Measurements from ENCODE around the gene TSNAXIP1.
A peak's percentile ranks its signal among the peaks of the same experiment; 100 is the strongest.

The TSNAXIP1 gene

DNA sequence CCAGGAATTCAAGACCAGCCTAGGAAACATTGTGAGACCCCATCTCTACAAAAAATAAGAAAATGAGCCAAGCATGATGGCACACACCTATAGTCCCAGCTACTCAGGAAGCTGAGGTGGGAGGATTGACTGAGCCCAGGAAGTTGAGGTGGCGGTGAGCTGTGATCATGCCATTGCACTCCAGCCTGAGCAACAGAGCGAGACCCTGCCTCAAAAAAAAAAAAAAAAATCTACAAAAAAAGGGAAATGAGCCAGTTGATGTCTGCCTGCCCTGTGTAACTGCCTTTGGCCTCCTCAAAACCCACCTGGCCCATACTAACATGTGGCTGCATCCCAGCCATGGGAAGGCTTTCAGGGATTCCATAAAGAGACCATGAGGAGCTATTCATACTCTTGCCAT lies 4.8 kb upstream of the TSNAXIP1 start:
- Mint-ChIP-seq H3K27me3 (no peaks in the 10 kb centered on the region), H3K27ac (peak overlapping the region; percentile 59), H3K4me1 (peaks cover 61% of the 10 kb centered on the region), H3K4me3 (peak overlapping the region; percentile 8), H3K9me3 (no peaks in the 10 kb centered on the region), H3K36me3 (ENCODE audit: low read depth) (peaks cover 52% of the 10 kb centered on the region)
- DNase-seq (no peak), ATAC-seq (no peak)

GRCh38 chr16:67803894-67804293 lies 2.8 kb upstream of the TSNAXIP1 start:
- H3K9me3 Mint-ChIP-seq, result no peaks in the 10 kb centered on the region
- peaks cover 64% of the 10 kb centered on the region for H3K4me1 Mint-ChIP-seq
- H3K27me3 Mint-ChIP-seq, result no peaks in the 10 kb centered on the region
- peak overlapping the region; percentile 59 for H3K27ac Mint-ChIP-seq
- DNase-seq (peak; percentile 30), ATAC-seq (no peak)
- peaks cover 47% of the 10 kb centered on the region for H3K36me3 Mint-ChIP-seq (ENCODE audit: low read depth)
- H3K4me3 Mint-ChIP-seq, result peak overlapping the region; percentile 18

- Mint-ChIP-seq H3K9me3 (no peaks in the 10 kb centered on the region), H3K36me3 (ENCODE audit: low read depth) (peaks cover 43% of the 10 kb centered on the region), H3K27ac (peak overlapping the region; percentile 73), H3K4me1 (peaks cover 59% of the 10 kb centered on the region), H3K4me3 (peak overlapping the region; percentile 95), H3K27me3 (no peaks in the 10 kb centered on the region)
- ATAC-seq (no peak), DNase-seq (no peak)
Observed at GRCh38 chr16:67804853-67805542, 1.7 kb upstream of the TSNAXIP1 start.

GRCh38 chr16:67805718-67806427 lies 816 bp upstream of the TSNAXIP1 start:
- peaks cover 38% of the 10 kb centered on the region for H3K36me3 Mint-ChIP-seq (ENCODE audit: low read depth)
- no peak for ATAC-seq
- no peaks in the 10 kb centered on the region for H3K9me3 Mint-ChIP-seq
- H3K4me3 Mint-ChIP-seq, result peak overlapping the region; percentile 95
- DNase-seq, result peak; percentile 13
- peaks cover 51% of the 10 kb centered on the region for H3K4me1 Mint-ChIP-seq
- no peaks in the 10 kb centered on the region for H3K27me3 Mint-ChIP-seq
- H3K27ac Mint-ChIP-seq, result peak overlapping the region; percentile 73

DNA sequence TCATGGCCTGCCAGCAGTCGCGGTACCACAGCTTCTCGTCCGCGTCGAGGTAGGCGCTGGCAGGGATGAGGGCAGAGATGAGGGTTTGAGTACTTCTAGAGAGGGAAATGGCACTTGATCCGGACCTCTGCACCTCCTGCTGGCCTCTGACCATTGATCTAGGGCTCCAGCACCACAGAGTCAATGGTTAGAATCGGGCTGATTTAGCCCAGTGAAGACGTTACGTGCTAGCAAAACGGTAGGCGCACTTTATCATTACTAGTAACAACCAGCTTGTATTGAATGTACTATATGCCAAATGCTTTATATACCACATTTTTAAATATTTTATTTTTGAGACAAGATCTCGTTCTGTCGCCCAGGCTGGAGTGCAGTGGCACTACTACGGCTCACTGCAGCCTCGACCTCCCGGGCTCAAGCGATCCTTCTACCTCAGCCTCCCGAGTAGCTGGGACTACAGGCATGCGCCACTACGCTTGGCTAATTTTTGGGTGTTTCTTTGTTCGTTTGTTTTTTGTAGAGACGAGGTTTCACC lies 526 bp downstream of the TSNAXIP1 start:
- no peaks in the 10 kb centered on the region for H3K27me3 Mint-ChIP-seq
- peak overlapping the region; percentile 95 for H3K4me3 Mint-ChIP-seq

DNA sequence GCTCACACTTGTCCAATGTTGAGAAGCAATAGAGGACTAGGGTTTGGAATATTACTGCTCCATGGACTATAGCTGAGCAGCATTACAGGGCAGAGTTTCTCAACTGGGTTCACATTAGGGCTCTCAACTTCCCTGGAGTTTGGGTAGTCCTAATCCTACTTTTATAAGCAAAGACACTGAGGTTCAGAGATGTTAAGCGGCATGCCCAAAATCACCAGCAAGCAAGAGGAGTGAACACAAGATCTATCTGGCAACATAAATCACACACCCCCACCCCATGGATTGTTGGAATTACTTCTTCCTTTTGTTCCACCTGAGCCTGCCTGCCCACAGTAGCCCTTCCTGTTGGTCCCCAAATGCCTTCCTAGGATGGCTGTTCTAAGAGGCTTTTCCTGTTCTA lies 5.2 kb downstream of the TSNAXIP1 start:
- Mint-ChIP-seq H3K9me3 (no peaks in the 10 kb centered on the region), H3K4me3 (no peak overlapping the region), H3K27me3 (no peaks in the 10 kb centered on the region), H3K36me3 (ENCODE audit: low read depth) (no peaks in the 10 kb centered on the region), H3K27ac (no peak overlapping the region), H3K4me1 (peaks cover 8% of the 10 kb centered on the region)
- DNase-seq (no peak), ATAC-seq (no peak)

More for the DNA sequence above, 526 bp downstream of the TSNAXIP1 start:
- Mint-ChIP-seq H3K27ac (peak overlapping the region; percentile 49), H3K36me3 (ENCODE audit: low read depth) (peaks cover 24% of the 10 kb centered on the region), H3K4me1 (peaks cover 37% of the 10 kb centered on the region), H3K9me3 (no peaks in the 10 kb centered on the region)
- DNase-seq (no peak), ATAC-seq (no peak)

DNA sequence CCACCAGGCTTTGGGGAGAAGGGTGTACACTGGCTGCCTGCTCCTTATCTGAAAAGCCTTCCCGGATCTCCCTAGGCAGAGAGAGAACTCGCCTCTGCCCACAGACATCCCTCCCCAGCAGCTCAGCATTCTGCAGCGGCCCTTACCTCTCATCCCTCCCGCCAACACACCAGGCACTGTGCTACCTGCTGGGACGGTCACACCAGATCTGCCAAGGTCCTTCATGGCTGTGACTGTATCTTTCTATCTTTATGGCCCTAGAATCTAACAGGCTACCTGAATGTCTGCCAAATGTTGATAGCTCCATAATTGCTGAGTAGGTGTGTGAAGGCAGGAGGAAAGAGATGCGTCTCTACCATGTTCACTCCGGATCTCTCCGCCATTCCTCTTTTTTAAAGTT lies 7.9 kb downstream of the TSNAXIP1 start:
- peaks cover 2% of the 10 kb centered on the region for H3K4me1 Mint-ChIP-seq
- H3K36me3 Mint-ChIP-seq (ENCODE audit: low read depth), result no peaks in the 10 kb centered on the region
- ATAC-seq, result no peak
- no peaks in the 10 kb centered on the region for H3K9me3 Mint-ChIP-seq
- no peak for DNase-seq
- no peaks in the 10 kb centered on the region for H3K27me3 Mint-ChIP-seq
- H3K4me3 Mint-ChIP-seq, result no peak overlapping the region
- H3K27ac Mint-ChIP-seq, result no peak overlapping the region

DNA sequence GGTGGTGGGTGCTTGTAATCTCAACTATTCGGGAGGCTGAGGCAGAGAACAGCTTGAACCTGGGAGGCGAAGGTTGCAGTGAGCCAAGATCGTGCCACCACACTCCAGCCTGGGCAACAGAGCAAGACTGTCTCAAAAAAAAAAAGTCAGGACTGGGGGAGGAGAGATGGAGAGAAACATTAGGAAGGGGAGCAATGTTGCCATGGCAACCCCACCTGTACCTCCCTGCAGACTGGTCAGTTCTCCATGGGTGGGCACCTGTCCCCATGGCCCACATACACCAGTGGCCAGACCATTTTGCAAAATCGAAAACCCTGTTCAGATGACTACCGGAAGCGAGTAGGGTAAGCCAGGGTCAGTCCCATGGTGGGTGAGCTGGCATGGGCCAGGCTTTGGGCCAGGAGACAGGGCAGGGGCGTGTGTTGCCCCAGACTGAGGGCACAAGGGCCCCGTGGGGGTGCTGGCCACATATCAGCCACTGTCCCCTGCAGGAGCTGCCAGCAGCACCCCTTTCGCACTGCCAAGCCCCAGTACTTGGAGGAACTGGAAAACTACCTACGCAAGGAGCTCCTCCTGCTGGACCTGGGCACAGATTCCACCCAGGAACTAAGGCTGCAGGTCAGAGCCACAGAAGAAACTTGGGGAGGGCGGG lies 14.0 kb downstream of the TSNAXIP1 start:
- H3K4me3 Mint-ChIP-seq, result no peak overlapping the region
- DNase-seq (no peak), ATAC-seq (no peak)
- no peak overlapping the region for H3K27ac Mint-ChIP-seq
- H3K36me3 Mint-ChIP-seq (ENCODE audit: low read depth), result no peaks in the 10 kb centered on the region
- no peaks in the 10 kb centered on the region for H3K27me3 Mint-ChIP-seq
- no peaks in the 10 kb centered on the region for H3K9me3 Mint-ChIP-seq
- peaks cover 2% of the 10 kb centered on the region for H3K4me1 Mint-ChIP-seq

GRCh38 chr16:67822511-67822910 lies 15.8 kb downstream of the TSNAXIP1 start:
- Mint-ChIP-seq H3K36me3 (ENCODE audit: low read depth) (no peaks in the 10 kb centered on the region), H3K9me3 (no peaks in the 10 kb centered on the region), H3K27me3 (no peaks in the 10 kb centered on the region), H3K27ac (no peak overlapping the region), H3K4me1 (no peaks in the 10 kb centered on the region), H3K4me3 (no peak overlapping the region)
- ATAC-seq (no peak), DNase-seq (no peak)

DNA sequence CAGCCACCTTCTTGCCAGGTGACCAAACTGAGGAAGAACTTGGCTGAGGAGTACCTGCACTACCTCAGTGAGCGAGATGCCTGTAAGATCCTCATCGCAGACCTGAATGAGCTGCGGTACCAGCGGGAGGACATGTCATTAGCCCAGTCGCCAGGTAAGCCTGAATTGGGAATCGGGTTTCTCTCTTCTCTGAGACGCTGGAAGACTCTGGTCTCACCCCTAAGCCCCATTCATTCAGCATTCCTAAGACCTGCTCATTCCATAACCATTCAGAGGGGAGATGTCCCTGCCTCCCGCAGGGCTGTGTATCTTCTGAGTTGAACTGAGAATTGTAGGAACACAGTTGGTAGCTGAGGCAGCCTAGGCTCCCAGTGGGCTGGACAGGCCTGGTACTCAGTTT lies 18.4 kb downstream of the TSNAXIP1 start:
- Mint-ChIP-seq H3K4me3 (no peak overlapping the region), H3K36me3 (ENCODE audit: low read depth) (peaks cover 1% of the 10 kb centered on the region), H3K9me3 (no peaks in the 10 kb centered on the region), H3K27ac (no peak overlapping the region), H3K27me3 (no peaks in the 10 kb centered on the region), H3K4me1 (no peaks in the 10 kb centered on the region)
- DNase-seq (no peak), ATAC-seq (no peak)

DNA sequence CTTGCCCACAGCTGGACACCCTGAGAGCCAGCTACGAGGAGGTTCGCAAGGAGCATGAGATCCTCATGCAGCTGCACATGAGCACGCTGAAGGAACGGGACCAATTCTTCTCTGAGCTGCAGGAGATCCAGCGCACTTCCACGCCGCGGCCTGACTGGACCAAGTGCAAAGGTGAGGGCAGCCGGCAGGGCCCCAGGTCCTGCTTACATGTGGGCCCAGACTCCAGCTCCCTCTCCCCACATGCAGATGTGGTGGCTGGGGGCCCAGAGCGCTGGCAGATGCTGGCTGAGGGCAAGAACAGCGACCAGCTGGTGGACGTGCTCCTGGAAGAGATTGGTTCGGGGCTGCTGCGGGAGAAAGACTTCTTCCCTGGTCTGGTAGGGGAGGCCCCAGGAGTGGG lies 19.2 kb downstream of the TSNAXIP1 start:
- ATAC-seq (no peak), DNase-seq (no peak)
- Mint-ChIP-seq H3K4me3 (no peak overlapping the region), H3K9me3 (no peaks in the 10 kb centered on the region), H3K27ac (no peak overlapping the region), H3K4me1 (no peaks in the 10 kb centered on the region), H3K27me3 (no peaks in the 10 kb centered on the region), H3K36me3 (ENCODE audit: low read depth) (peaks cover 1% of the 10 kb centered on the region)

DNA sequence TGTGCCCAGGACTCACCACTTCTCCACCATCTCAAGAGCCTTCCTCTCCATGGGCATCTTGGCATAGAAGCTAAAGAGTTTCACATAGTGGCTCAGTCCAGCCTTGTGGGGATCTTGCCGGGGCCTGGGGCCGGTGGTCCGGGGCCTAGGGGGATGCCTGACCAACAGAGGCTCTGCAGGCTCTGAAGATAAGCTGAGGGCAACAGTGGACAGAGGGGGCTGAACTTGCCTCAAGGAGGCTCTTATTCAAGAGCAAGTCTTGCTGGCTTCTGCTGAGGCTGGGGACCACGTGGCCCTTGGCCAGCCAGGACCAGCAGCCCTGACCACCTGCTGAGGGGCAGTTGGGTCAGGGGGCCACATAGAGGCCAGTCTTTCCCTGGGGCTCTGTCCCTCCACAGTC lies 22.0 kb downstream of the TSNAXIP1 start:
- Mint-ChIP-seq H3K27ac (no peak overlapping the region), H3K4me3 (no peak overlapping the region), H3K27me3 (no peaks in the 10 kb centered on the region), H3K36me3 (ENCODE audit: low read depth) (peaks cover 1% of the 10 kb centered on the region), H3K9me3 (no peaks in the 10 kb centered on the region), H3K4me1 (peaks cover 9% of the 10 kb centered on the region)
- ATAC-seq (no peak), DNase-seq (no peak)

GRCh38 chr16:67833030-67833414 lies 26.3 kb downstream of the TSNAXIP1 start:
- Mint-ChIP-seq H3K9me3 (no peaks in the 10 kb centered on the region), H3K4me3 (peak overlapping the region; percentile 87), H3K36me3 (ENCODE audit: low read depth) (peaks cover 1% of the 10 kb centered on the region), H3K4me1 (peaks cover 14% of the 10 kb centered on the region), H3K27ac (peak overlapping the region; percentile 55), H3K27me3 (no peaks in the 10 kb centered on the region)
- ATAC-seq, result no peak
- no peak for DNase-seq

DNA sequence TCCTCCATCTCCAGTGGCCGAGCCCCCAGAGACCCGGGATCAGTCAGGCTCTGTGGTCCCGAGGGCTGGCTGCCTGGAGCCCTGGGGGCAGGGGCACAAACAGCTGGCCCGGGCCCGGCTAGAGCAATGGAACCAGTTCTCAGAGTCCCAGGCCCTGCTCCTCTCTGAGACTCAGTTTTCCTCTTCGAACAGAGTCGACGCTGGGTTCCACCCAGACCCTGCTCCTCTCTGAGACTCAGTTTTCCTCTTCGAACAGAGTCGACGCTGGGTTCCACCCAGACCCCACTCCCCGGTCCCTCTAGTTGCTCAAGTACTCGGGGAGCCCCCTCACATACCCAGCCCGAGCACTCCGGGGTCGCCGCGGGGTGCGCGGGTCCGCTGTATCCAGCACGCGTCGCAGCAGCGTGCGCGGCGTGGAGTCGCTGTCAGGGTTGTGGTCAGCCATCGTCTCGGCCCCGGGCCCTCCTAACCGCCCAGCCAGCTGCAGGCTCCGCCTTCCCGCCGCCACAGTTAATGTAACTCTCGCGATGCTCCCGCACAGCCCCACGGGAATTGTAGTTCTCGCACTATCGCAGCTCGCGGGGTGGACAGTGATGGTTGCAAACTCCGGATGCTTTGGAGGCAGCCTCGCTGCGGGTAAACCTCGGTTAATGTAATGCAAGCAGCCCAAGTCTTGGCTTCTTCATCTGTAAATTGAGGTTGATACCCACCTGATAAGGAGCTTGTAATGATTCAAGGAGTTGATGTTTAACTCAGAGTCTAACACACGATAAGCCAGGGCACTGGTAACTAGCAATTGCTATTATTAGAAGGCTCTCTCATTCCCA lies 26.9 kb downstream of the TSNAXIP1 start:
- peaks cover under 1% of the 10 kb centered on the region for H3K36me3 Mint-ChIP-seq (ENCODE audit: low read depth)
- ATAC-seq (peak; percentile 100), DNase-seq (peak; percentile 95)
- peaks cover 14% of the 10 kb centered on the region for H3K4me1 Mint-ChIP-seq
- no peaks in the 10 kb centered on the region for H3K9me3 Mint-ChIP-seq
- H3K27me3 Mint-ChIP-seq, result no peaks in the 10 kb centered on the region
- peak overlapping the region; percentile 62 for H3K27ac Mint-ChIP-seq
- peak overlapping the region; percentile 87 for H3K4me3 Mint-ChIP-seq

Measured in activated naive CD8-positive, alpha-beta T cell treated with anti-CD3 and anti-CD28 coated beads, Interleukin-2, amount 50 U/mL, for 24 hours (primary cell).